GM13976 (cell line): ENCODE results near the gene GTF2IRD1.

Experiments
- DNase-seq: peaks from one replicate; pipeline ENCODE4 v3.0.0; 2012; ENCODE audit warnings: low spot score
- CTCF ChIP-seq: IDR thresholded peaks from 2 replicates; pipeline ENCODE4 v1.5.1; 2012; ENCODE audit warnings: borderline replicate concordance, mild to moderate bottlenecking; ENCODE audit not compliant: insufficient read depth; ENCODE audit errors: extremely low read depth, missing control alignments, control extremely low read depth
- in situ Hi-C: fragments of 300-500 bp; cut with MboI; formaldehyde crosslinking; loops from one replicate; pipeline ENCODE4 v1.12.0; 2022; ENCODE audit warnings: low sequenced_read_pairs, mixed read lengths, inconsistent platforms; ENCODE audit not compliant: unreplicated experiment

Gene GTF2IRD1

GRCh38 chr7:74498354-74498753, 44.6 kb downstream of the GTF2IRD1 start:
- no peak for DNase-seq
- no peak for TF ChIP-seq CTCF
- in situ Hi-C loops, result no loop called here

- no peak for DNase-seq
- TF ChIP-seq CTCF, result no peak
- in situ Hi-C loops, result no loop called here
Measured at GRCh38 chr7:74498996-74499834, 45.5 kb downstream of the GTF2IRD1 start.

GRCh38 chr7:74499835-74500388, 46.2 kb downstream of the GTF2IRD1 start:
- no peak for DNase-seq
- in situ Hi-C loops, result no loop called here
- no peak for TF ChIP-seq CTCF

- in situ Hi-C loops, result no loop called here
- DNase-seq, result no peak
- no peak for TF ChIP-seq CTCF
Measured at GRCh38 chr7:74501298-74501697, 47.6 kb downstream of the GTF2IRD1 start.

- DNase-seq, result no peak
- no peak for TF ChIP-seq CTCF
- in situ Hi-C loops, result no loop called here
Measured at GRCh38 chr7:74502216-74502891, 48.6 kb downstream of the GTF2IRD1 start.

- no peak for TF ChIP-seq CTCF
- no peak for DNase-seq
- in situ Hi-C loops, result no loop called here
Measured at GRCh38 chr7:74503061-74503460, 49.4 kb downstream of the GTF2IRD1 start.
